ENCODE data around the gene EXOC6B. TPM values are rescaled to one million over a fixed set of nuclear protein-coding genes. Genes with fewer than 3 reads are reported as not detected.

EXOC6B gene
- total and polyA plus RNA-seq, 10 of the 15 experiments (the other 5 are each of a cell fraction or from before 2014, with no cell fraction given): 0.23 to 2.2 (median 1.2) TPM

- ATAC-seq: no peak
- FAIRE-seq: no peak
- intact Hi-C loops (cut with micrococcal nuclease; ENCODE audit: unreplicated experiment) (loop anchor here (5.0 kb wide), 2 partner anchors 214 to 589 kb away; no protein-coding TSS in a partner anchor), in situ Hi-C loops (cut with MboI) (loop anchor here (25.0 kb wide), 1 partner anchor 849 kb away; no protein-coding TSS in a partner anchor)
- BruUV-seq (replicated peaks): no TSS peak
- Histone ChIP-seq H2AFZ (ENCODE audit: control insufficient read depth, low read depth, low read length) (no peak overlapping the region), H3K4me3 (no peak overlapping the region), H3K9ac (ENCODE audit: control insufficient read depth, insufficient read depth, low read length) (no peak overlapping the region), H3K27me3 (replicated peaks in 1 of 2; ENCODE audit: control insufficient read depth in 2 of 2, insufficient read depth in 2 of 2, low read length in 1 of 2) (no peaks in the 10 kb centered on the region; a peak in 1 of 4 replicates), H3K4me1 (ENCODE audit: control insufficient read depth, insufficient read depth, low read length) (no peaks in the 10 kb centered on the region), H3K4me2 (ENCODE audit: control insufficient read depth, insufficient read depth) (no peak overlapping the region), H3K27ac (ENCODE audit: control insufficient read depth, insufficient read depth) (no peak overlapping the region), H3K36me3 (ENCODE audit: control insufficient read depth in 2 of 2, insufficient read depth in 2 of 2, low read length in 1 of 2) (no peaks in the 10 kb centered on the region), H4K20me1 (ENCODE audit: control insufficient read depth, insufficient read depth) (no peaks in the 10 kb centered on the region), H3K9me3 (replicated peaks; ENCODE audit: control insufficient read depth, insufficient read depth, low read length) (no peaks in the 10 kb centered on the region), H3K79me2 (ENCODE audit: control insufficient read depth, insufficient read depth, low read length) (no peaks in the 10 kb centered on the region)
- ChIA-PET CTCF (interaction anchor here (0.7 kb wide), 1 partner anchor 588 kb away, joined by 4 read pairs; no protein-coding TSS in a partner anchor), POLR2A (no interaction called here), SMC1A (ENCODE audit: uncharacterized antibody, unreplicated experiment) (no interaction called here), RAD21 (ENCODE audit: unreplicated experiment) (no interaction called here)
- TF ChIP-seq YY1 (IDR thresholded peaks at IDR 0.05; ENCODE audit: low read depth, low read length): no peak
- no peak for TF ChIP-seq SP1 (IDR thresholded peaks at IDR 0.05; ENCODE audit: low read depth, low read length)
- TF ChIP-seq POU2F2 (IDR thresholded peaks at IDR 0.05; ENCODE audit: borderline replicate concordance, low read depth, low read length): no peak
- no peak for TF ChIP-seq ZBTB4 (CRISPR knock-in tag; IDR thresholded peaks at IDR 0.05)
- TF ChIP-seq GATAD2B (conservative IDR thresholded peaks at IDR 0.05; ENCODE audit: low read depth): no peak
- no peak for TF ChIP-seq ZNF384 (IDR thresholded peaks at IDR 0.05; ENCODE audit: borderline replicate concordance, low read depth, low read length)
- no peak for TF ChIP-seq HDAC6 (IDR thresholded peaks at IDR 0.05; ENCODE audit: unreplicated experiment)
- no peak for TF ChIP-seq FOXM1 (IDR thresholded peaks at IDR 0.05; ENCODE audit: low read depth, low read length)
- TF ChIP-seq BCLAF1 (IDR thresholded peaks at IDR 0.05): no peak
- DNase-seq (ENCODE audit: low read depth, low spot score): no peak
- WGBS (ENCODE audit: insufficient coverage, insufficient replicate concordance, low lambda C conversion rate, missing lambda C conversion rate): 23% methylated on average over 8 of the region's 8 CpGs
These were observed 689.9 kb downstream of the EXOC6B start for GRCh38 chr2:72135921-72136320.

All from GM12878 (cell line).